Stimulated activated CD4-positive, alpha-beta T cell treated with anti-CD3 and anti-CD28 coated beads, Interleukin-12 subunit alpha, Interleukin-12 subunit beta, amount 100 ng/mL, for 48 hours (primary cell): Measurements from ENCODE around the gene TMEM147.

Experiments used
- DNase-seq, 3 donors: peaks; one replicate each; pipeline ENCODE4 v3.0.0-alpha.2; 2020; ENCODE audit warnings: low read depth in 2 of 3, low spot score in 1 of 3

Gene TMEM147

GRCh38 chr19:35519291-35519690 is 26.1 kb upstream of the TMEM147 start:
- DNase-seq, result no peak

GRCh38 chr19:35521124-35521743 is 24.2 kb upstream of the TMEM147 start:
- DNase-seq, result no peak

GRCh38 chr19:35522745-35523327 is 22.6 kb upstream of the TMEM147 start:
- DNase-seq, result no peak

GRCh38 chr19:35524181-35524837 is 21.1 kb upstream of the TMEM147 start:
- no peak for DNase-seq

- DNase-seq, result no peak
Measured at GRCh38 chr19:35525873-35526272, 19.6 kb upstream of the TMEM147 start.

GRCh38 chr19:35528218-35529038 is 17.0 kb upstream of the TMEM147 start, which contains the start of gene SBSN:
Gene SBSN (minus strand): TSS chr19:35528311. CDS start chr19:35528281, 30 bp downstream.
- no peak for DNase-seq

GRCh38 chr19:35529241-35530218 is 15.9 kb upstream of the TMEM147 start:
- no peak for DNase-seq

GRCh38 chr19:35531291-35531690 is 14.1 kb upstream of the TMEM147 start:
- no peak for DNase-seq

GRCh38 chr19:35533201-35533821 is 12.1 kb upstream of the TMEM147 start, which contains the start of gene GAPDHS:
Gene GAPDHS (plus strand): TSS chr19:35533456. CDS start chr19:35533528, 72 bp downstream.
- no peak for DNase-seq

- no peak for DNase-seq
Measured at GRCh38 chr19:35533822-35534392, 11.5 kb upstream of the TMEM147 start.

GRCh38 chr19:35534803-35535480 is 10.5 kb upstream of the TMEM147 start:
- no peak for DNase-seq

- DNase-seq, result no peak
Measured at GRCh38 chr19:35539314-35539713, 6.1 kb upstream of the TMEM147 start.

GRCh38 chr19:35539850-35540249 is 5.6 kb upstream of the TMEM147 start:
- DNase-seq, result no peak

GRCh38 chr19:35540356-35540927 is 5.0 kb upstream of the TMEM147 start:
- no peak for DNase-seq

GRCh38 chr19:35542209-35542608 is 3.2 kb upstream of the TMEM147 start:
- DNase-seq, result no peak

GRCh38 chr19:35543280-35544109 is 1.9 kb upstream of the TMEM147 start:
- DNase-seq, result no peak

GRCh38 chr19:35544110-35544802 is 1.2 kb upstream of the TMEM147 start:
- DNase-seq, result no peak
